Fibroblast of villous mesenchyme (primary cell): ENCODE measurements around the gene EPN3. TPM values are rescaled to one million over a fixed set of nuclear protein-coding genes. Genes with fewer than 3 reads are reported as not detected.

Experiments used
- DNase-seq: peaks from one replicate; pipeline ENCODE4 v3.0.0-alpha.2; 2010; ENCODE audit warnings: low read depth
- H3K4me3 ChIP-seq: 2 replicates; pipeline ENCODE4 v1.5.1; 2011; ENCODE audit warnings: low read depth, mild to moderate bottlenecking, low read length
- total RNA-seq: library from RNA; depleted of rRNA; stranded (reverse); fragments of >200 nt; gene quantifications from 2 replicates; pipeline ENCODE4 v1.2.3, GENCODE V29; 2012
- TF ChIP-seq, protein P1 (sequence below): IDR thresholded peaks from 2 replicates; pipeline ENCODE4 v1.5.1; 2012; ENCODE audit warnings: low read depth, mild to moderate bottlenecking, low read length; ENCODE audit not compliant: insufficient read depth

Gene EPN3
- total RNA-seq, 1 donor = under 0.01 TPM

DNA sequence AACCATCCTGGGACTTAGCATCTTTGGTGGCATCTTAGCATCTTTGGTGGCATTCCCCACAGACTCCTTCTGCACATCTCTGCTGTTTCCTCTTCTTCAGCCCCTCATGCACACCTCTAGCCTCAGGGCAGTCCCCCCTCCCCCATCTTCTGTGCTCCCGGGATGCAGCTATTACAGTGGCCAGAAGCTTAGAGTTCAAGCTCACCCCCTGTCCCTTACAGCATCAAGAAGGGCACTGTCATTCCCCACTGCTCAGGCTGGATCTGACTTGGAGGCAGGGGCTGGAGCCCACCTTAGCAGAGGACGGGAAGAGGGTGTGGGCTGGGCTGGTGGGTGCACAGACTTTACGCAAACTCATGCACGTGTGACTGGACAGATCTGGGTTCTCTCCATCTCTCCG is 650 bp downstream of the EPN3 start:
- TF ChIP-seq, protein P1, sequence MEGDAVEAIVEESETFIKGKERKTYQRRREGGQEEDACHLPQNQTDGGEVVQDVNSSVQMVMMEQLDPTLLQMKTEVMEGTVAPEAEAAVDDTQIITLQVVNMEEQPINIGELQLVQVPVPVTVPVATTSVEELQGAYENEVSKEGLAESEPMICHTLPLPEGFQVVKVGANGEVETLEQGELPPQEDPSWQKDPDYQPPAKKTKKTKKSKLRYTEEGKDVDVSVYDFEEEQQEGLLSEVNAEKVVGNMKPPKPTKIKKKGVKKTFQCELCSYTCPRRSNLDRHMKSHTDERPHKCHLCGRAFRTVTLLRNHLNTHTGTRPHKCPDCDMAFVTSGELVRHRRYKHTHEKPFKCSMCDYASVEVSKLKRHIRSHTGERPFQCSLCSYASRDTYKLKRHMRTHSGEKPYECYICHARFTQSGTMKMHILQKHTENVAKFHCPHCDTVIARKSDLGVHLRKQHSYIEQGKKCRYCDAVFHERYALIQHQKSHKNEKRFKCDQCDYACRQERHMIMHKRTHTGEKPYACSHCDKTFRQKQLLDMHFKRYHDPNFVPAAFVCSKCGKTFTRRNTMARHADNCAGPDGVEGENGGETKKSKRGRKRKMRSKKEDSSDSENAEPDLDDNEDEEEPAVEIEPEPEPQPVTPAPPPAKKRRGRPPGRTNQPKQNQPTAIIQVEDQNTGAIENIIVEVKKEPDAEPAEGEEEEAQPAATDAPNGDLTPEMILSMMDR = no peak
- H3K4me3 ChIP-seq = no peak overlapping the region
- DNase-seq = no peak

DNA sequence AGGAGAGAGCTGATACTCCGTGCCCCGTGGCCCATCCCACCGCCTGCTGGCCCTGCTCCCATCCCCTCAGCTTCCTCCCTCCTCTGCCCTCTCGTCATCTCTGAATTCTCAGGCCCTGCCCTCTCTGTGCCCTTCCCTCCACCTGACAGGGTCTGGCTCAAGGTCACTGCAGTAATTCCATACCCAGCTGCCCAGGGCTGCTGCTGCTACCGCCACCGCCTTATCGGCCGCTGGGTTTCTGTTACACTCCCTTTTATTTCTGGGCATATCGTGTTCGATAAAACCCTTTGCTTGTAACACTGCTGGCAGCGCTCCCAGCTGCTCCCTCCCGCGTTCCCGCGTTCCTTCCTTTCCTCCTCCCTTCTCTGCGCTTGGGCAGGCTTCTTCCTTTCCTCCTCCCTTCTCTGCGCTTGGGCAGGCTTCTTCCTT is 1.2 kb downstream of the EPN3 start:
- H3K4me3 ChIP-seq = no peak overlapping the region
- TF ChIP-seq, protein P1 = no peak
- DNase-seq = no peak

DNA sequence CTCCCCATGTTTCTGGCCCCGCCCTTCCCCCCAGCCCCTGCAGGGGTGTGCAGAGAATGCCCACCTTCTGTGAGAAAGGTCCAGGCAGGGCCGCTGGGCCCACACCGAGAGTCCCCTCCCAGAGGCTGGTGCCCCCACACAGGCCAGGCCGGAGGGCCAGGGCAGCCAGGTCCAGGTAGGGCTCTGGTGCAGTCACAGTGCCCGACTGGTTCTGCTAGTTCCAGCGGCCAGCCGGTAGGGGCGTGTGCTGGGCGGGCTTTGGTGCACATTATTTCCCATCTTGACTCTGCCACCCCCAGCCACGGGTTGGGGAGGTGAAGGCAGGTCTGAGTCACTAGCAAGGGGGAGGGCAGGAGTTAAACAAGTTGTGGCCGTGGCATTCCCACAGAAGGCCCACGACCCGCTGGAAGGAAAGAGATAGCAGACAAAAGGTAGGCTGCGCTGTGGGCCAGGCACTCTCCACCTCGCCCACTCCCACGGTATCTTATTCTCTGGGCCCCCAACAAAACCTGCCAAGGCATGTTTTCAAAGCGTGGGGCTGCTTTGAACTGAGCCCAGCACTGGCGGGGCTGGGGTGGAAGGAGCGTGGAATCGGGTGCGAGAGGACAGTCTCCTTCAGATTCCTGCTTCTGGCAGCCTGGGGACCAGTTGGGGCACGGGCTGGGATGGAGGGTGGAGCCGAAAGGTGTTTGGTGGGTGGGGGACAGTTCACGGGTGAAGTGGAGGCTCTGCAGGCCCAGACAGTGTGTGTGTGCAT is 1.9 kb downstream of the EPN3 start:
- TF ChIP-seq, protein P1 = no peak
- no peak for DNase-seq

DNA sequence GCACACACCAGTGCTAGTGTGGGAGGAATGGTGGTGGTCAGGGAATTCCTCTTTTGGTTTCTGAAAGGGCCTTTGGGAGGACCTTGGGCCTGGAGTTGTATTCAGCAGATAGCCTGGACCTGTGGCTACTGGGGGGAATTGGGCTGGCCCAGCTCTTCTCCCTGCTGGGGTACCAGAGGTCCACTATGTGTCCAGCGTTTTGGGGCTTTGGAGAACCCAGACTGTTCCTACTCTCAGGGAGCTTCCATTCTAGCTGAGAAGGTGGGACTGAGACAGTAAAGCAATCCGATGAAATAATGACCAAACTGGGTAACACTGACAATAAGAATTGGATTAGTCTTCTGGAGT is 2.4 kb downstream of the EPN3 start:
- no peak for DNase-seq
- TF ChIP-seq, protein P1 = no peak
- H3K4me3 ChIP-seq = no peak overlapping the region

More for the DNA sequence above, 1.9 kb downstream of the EPN3 start:
- no peak overlapping the region for H3K4me3 ChIP-seq

DNA sequence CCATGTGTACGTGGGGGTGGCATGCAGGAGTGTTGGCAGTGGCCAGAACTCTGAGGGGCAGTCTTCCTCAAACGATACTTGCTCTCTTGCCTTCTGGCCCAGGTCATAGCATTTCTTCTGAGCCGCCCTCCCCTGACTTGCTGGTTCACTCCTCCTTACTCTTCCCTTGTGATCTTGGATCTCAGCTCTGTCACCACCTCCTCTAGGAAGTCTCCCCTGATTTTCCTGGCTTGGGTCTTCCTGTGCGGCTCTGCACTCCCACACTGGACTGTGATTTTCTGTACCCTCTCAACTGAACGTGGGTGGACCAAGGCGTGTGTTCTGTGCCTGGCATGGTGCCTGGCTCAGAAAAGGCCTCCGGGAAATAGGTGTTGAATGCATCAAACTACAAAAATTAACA is 2.9 kb downstream of the EPN3 start:
- TF ChIP-seq, protein P1 = no peak
- no peak for DNase-seq
- H3K4me3 ChIP-seq = no peak overlapping the region

DNA sequence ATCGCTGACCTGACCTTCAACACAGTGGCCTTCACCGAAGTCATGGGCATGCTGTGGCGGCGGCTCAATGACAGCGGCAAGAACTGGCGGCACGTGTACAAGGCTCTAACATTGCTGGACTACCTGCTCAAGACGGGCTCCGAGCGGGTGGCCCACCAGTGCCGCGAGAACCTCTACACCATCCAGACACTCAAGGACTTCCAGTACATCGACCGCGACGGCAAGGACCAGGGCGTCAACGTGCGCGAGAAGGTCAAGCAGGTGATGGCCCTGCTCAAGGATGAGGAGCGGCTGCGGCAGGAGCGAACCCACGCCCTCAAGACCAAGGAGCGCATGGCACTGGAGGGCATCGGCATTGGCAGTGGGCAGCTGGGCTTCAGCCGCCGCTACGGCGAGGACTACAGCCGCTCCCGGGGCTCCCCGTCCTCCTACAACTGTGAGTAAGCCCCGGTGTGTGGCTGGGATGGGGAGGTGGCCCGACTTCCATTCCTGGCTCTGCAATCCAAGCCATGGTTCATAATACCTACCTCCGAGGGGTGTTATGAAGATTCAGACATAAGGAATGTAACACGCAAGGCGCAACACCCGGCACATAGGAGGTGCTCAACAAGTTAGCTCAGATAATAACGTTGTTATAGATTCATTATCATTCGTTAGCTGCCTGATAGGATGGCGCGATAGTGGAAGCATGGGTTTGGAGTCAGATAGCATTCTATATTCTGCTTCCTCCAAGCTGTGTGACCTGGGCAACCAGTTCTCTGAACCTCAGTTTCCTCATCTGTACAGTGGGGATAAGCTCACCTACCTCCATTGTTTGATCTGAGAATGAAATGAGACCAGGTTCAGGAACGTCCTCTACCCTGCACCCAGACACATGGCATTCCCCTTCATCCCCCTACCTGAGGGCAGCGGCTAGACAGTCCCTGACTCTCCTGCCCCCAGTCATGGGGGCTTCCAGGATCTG is 4.4 kb downstream of the EPN3 start:
- no peak for DNase-seq
- H3K4me3 ChIP-seq = no peak overlapping the region
- TF ChIP-seq, protein P1 = no peak
